ENCODE measurements around the gene IRF8.

Gene IRF8

GRCh38 chr16:85928401-85928820 lies 29.4 kb downstream of the IRF8 start:
- H2AFZ ChIP-seq (ENCODE audit: low read depth, low read length) = no peak overlapping the region
- H3K4me1 ChIP-seq (ENCODE audit: low read length) = peaks cover 75% of the 10 kb centered on the region
- H3K9me3 ChIP-seq (ENCODE audit: insufficient read depth, low read length) = no peaks in the 10 kb centered on the region
- peak overlapping the region; percentile 25; the same call in 1 of the 2 replicates for H3K27ac ChIP-seq (ENCODE audit: low read length)
- peaks cover 8% of the 10 kb centered on the region; the same call in 1 of the 2 replicates for H3K27me3 ChIP-seq (ENCODE audit: low read depth, low read length)
- H3K36me3 ChIP-seq (replicated peaks; ENCODE audit: low read depth, low read length) = peaks cover 2% of the 10 kb centered on the region
- no peaks in the 10 kb centered on the region for H4K20me1 ChIP-seq (ENCODE audit: insufficient read depth, low read length)
- peak overlapping the region; percentile 45; the same call in 1 of the 2 replicates for H3K9ac ChIP-seq (ENCODE audit: low read length)
- no peak for TF ChIP-seq CTCF (IDR thresholded peaks at IDR 0.05; ENCODE audit: low read depth, low read length)
- no peak for TF ChIP-seq EZH2phosphoT487 (IDR thresholded peaks at IDR 0.05; ENCODE audit: low read depth)
- peak overlapping the region; percentile 77 for H3K4me2 ChIP-seq (ENCODE audit: low read length)
- H3K4me3 ChIP-seq (ENCODE audit: low read length) = peak overlapping the region; percentile 57
- no peaks in the 10 kb centered on the region for H3K79me2 ChIP-seq (ENCODE audit: low read length)

DNA sequence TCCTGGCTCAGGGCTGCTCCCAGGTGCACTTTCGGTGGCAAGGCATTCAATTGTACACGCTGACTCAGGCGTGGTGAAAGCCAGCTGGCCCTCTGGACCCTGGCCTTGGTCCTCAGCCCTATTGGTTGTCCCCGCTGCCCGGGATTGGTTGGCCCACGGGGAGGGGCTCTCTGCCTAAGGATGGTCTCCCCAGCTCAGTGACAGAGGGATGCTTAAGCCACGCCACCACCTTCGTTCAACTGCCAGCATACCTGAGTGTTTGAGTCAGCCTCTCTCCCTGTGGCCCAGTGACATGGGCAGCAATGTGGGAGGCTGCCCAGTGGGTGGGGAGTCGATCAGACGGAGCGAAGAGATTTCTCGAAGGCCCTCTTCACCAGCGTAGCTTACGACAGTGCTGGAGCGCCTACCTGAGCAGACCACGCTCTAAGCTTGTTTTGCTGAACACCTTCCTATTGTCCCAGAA lies 30.3 kb downstream of the IRF8 start:
- Histone ChIP-seq H3K79me2 (ENCODE audit: low read length) (no peaks in the 10 kb centered on the region), H4K20me1 (ENCODE audit: insufficient read depth, low read length) (no peaks in the 10 kb centered on the region), H3K4me1 (ENCODE audit: low read length) (peaks cover 84% of the 10 kb centered on the region), H3K36me3 (replicated peaks; ENCODE audit: low read depth, low read length) (peaks cover 2% of the 10 kb centered on the region), H3K4me3 (ENCODE audit: low read length) (no peak overlapping the region), H2AFZ (ENCODE audit: low read depth, low read length) (no peak overlapping the region), H3K9ac (ENCODE audit: low read length) (no peak overlapping the region), H3K27me3 (ENCODE audit: low read depth, low read length) (peaks cover 8% of the 10 kb centered on the region; the same call in 1 of the 2 replicates), H3K4me2 (ENCODE audit: low read length) (no peak overlapping the region), H3K27ac (ENCODE audit: low read length) (no peak overlapping the region), H3K9me3 (ENCODE audit: insufficient read depth, low read length) (no peaks in the 10 kb centered on the region)
- TF ChIP-seq CTCF (IDR thresholded peaks at IDR 0.05; ENCODE audit: low read depth, low read length) = no peak
- no peak for TF ChIP-seq EZH2phosphoT487 (IDR thresholded peaks at IDR 0.05; ENCODE audit: low read depth)

- Histone ChIP-seq H3K36me3 (replicated peaks; ENCODE audit: low read depth, low read length) (peaks cover 4% of the 10 kb centered on the region), H3K79me2 (ENCODE audit: low read length) (no peaks in the 10 kb centered on the region), H3K4me1 (ENCODE audit: low read length) (peaks cover 94% of the 10 kb centered on the region), H3K4me3 (ENCODE audit: low read length) (no peak overlapping the region), H3K9ac (ENCODE audit: low read length) (peak overlapping the region; percentile 84; the same call in 1 of the 2 replicates), H4K20me1 (ENCODE audit: insufficient read depth, low read length) (no peaks in the 10 kb centered on the region), H3K9me3 (ENCODE audit: insufficient read depth, low read length) (no peaks in the 10 kb centered on the region), H2AFZ (ENCODE audit: low read depth, low read length) (no peak overlapping the region), H3K27me3 (ENCODE audit: low read depth, low read length) (peaks cover 8% of the 10 kb centered on the region; the same call in 1 of the 2 replicates), H3K27ac (ENCODE audit: low read length) (no peak overlapping the region), H3K4me2 (ENCODE audit: low read length) (peak overlapping the region; percentile 5; the same call in 1 of the 2 replicates)
- TF ChIP-seq CTCF (IDR thresholded peaks at IDR 0.05; ENCODE audit: low read depth, low read length) (no peak), EZH2phosphoT487 (IDR thresholded peaks at IDR 0.05; ENCODE audit: low read depth) (no peak)
Observed at GRCh38 chr16:85930301-85930700, 31.3 kb downstream of the IRF8 start.

- no peaks in the 10 kb centered on the region for H3K79me2 ChIP-seq (ENCODE audit: low read length)
Observed at GRCh38 chr16:85931596-85932402, 32.8 kb downstream of the IRF8 start.

More at GRCh38 chr16:85931596-85932402, 32.8 kb downstream of the IRF8 start:
- no peaks in the 10 kb centered on the region for H4K20me1 ChIP-seq (ENCODE audit: insufficient read depth, low read length)
- TF ChIP-seq EZH2phosphoT487 (IDR thresholded peaks at IDR 0.05; ENCODE audit: low read depth) = no peak
- peak; percentile 34 for TF ChIP-seq CTCF (IDR thresholded peaks at IDR 0.05; ENCODE audit: low read depth, low read length)
- peaks cover 4% of the 10 kb centered on the region for H3K36me3 ChIP-seq (replicated peaks; ENCODE audit: low read depth, low read length)
- peaks cover 98% of the 10 kb centered on the region for H3K4me1 ChIP-seq (ENCODE audit: low read length)
- no peaks in the 10 kb centered on the region; the same call in 1 of the 2 replicates for H3K27me3 ChIP-seq (ENCODE audit: low read depth, low read length)
- peak overlapping the region; percentile 39 for H3K4me3 ChIP-seq (ENCODE audit: low read length)
- peak overlapping the region; percentile 84 for H3K9ac ChIP-seq (ENCODE audit: low read length)
- peak overlapping the region; percentile 69 for H3K4me2 ChIP-seq (ENCODE audit: low read length)
- H2AFZ ChIP-seq (ENCODE audit: low read depth, low read length) = no peak overlapping the region
- peak overlapping the region; percentile 97 for H3K27ac ChIP-seq (ENCODE audit: low read length)
- no peaks in the 10 kb centered on the region for H3K9me3 ChIP-seq (ENCODE audit: insufficient read depth, low read length)

Measured in OCI-LY3 (cell line).